NCI-H2029 treated with DMSO at 0.1 percent for 48 hours (cell line): ENCODE results near the gene MED14.

Experiments used
- DNase-seq: peaks from one replicate; lab custom pipeline; 2025; lab: John Stamatoyannopoulos, UW

MED14 gene

GRCh38 chrX:40729598-40730584 is 5.5 kb downstream of the MED14 start:
- DNase-seq = no peak

GRCh38 chrX:40727581-40728252 is 7.6 kb downstream of the MED14 start:
- no peak for DNase-seq

- no peak for DNase-seq
Measured at GRCh38 chrX:40727093-40727492, 8.2 kb downstream of the MED14 start.

GRCh38 chrX:40722930-40723329 is 12.4 kb downstream of the MED14 start:
- DNase-seq = no peak

GRCh38 chrX:40721489-40722106 is 13.7 kb downstream of the MED14 start:
- DNase-seq = no peak

GRCh38 chrX:40720792-40721191 is 14.6 kb downstream of the MED14 start:
- DNase-seq = no peak

- DNase-seq = no peak
Measured at GRCh38 chrX:40720339-40720738, 15.0 kb downstream of the MED14 start.

- no peak for DNase-seq
Measured at GRCh38 chrX:40719731-40720130, 15.6 kb downstream of the MED14 start.

GRCh38 chrX:40719218-40719617 is 16.1 kb downstream of the MED14 start:
- no peak for DNase-seq

- DNase-seq = no peak
Measured at GRCh38 chrX:40709395-40709794, 25.9 kb downstream of the MED14 start.

GRCh38 chrX:40705658-40706312 is 29.6 kb downstream of the MED14 start:
- DNase-seq = no peak

- DNase-seq = peak; percentile 45
Measured at GRCh38 chrX:40700640-40701342, 34.6 kb downstream of the MED14 start.

- DNase-seq = no peak
Measured at GRCh38 chrX:40698851-40699250, 36.5 kb downstream of the MED14 start.

- no peak for DNase-seq
Measured at GRCh38 chrX:40694802-40695201, 40.5 kb downstream of the MED14 start.

GRCh38 chrX:40688929-40689328 is 46.4 kb downstream of the MED14 start:
- DNase-seq = no peak

GRCh38 chrX:40687169-40687568 is 48.2 kb downstream of the MED14 start:
- DNase-seq = no peak

- DNase-seq = no peak
Measured at GRCh38 chrX:40685362-40685918, 49.9 kb downstream of the MED14 start.

GRCh38 chrX:40684092-40684491 is 51.2 kb downstream of the MED14 start:
- DNase-seq = no peak

- no peak for DNase-seq
Measured at GRCh38 chrX:40683245-40683644, 52.1 kb downstream of the MED14 start.

- DNase-seq = peak; percentile 2
Measured at GRCh38 chrX:40671126-40671525, 64.2 kb downstream of the MED14 start.
